EL (cell line): ENCODE data around the gene KLHDC8A.
A peak's percentile ranks its signal among the peaks of the same experiment; 100 is the strongest.

Experiments
- DNase-seq: peaks from one replicate; pipeline ENCODE4 v3.0.0-alpha.2; 2016

The KLHDC8A gene

GRCh38 chr1:205343431-205344065 lies 13.2 kb downstream of the KLHDC8A start:
- DNase-seq: no peak

GRCh38 chr1:205342986-205343385 lies 13.7 kb downstream of the KLHDC8A start:
- no peak for DNase-seq

- DNase-seq: no peak
These were observed 16.0 kb downstream of the KLHDC8A start for GRCh38 chr1:205340676-205341075.

- DNase-seq: no peak
These were observed 17.0 kb downstream of the KLHDC8A start for GRCh38 chr1:205339717-205340116.

GRCh38 chr1:205339197-205339702 lies 17.5 kb downstream of the KLHDC8A start:
- DNase-seq: no peak

GRCh38 chr1:205338011-205338410 lies 18.7 kb downstream of the KLHDC8A start:
- DNase-seq: no peak

GRCh38 chr1:205337481-205337880 lies 19.2 kb downstream of the KLHDC8A start:
- DNase-seq: no peak

- DNase-seq: peak; percentile 75
These were observed 21.0 kb downstream of the KLHDC8A start for GRCh38 chr1:205335692-205336091.

GRCh38 chr1:205332015-205332791 lies 24.5 kb downstream of the KLHDC8A start:
- DNase-seq: no peak

- no peak for DNase-seq
These were observed 26.6 kb downstream of the KLHDC8A start for GRCh38 chr1:205330150-205330549.

GRCh38 chr1:205329719-205330118 lies 27.0 kb downstream of the KLHDC8A start:
- DNase-seq: no peak

GRCh38 chr1:205328476-205328875 lies 28.2 kb downstream of the KLHDC8A start:
- peak; percentile 25 for DNase-seq

- peak; percentile 23 for DNase-seq
These were observed 29.8 kb downstream of the KLHDC8A start for GRCh38 chr1:205326812-205327466.

GRCh38 chr1:205325334-205325884 lies 31.3 kb downstream of the KLHDC8A start:
- DNase-seq: peak; percentile 80

GRCh38 chr1:205324781-205325180 lies 31.9 kb downstream of the KLHDC8A start:
- peak; percentile 73 for DNase-seq

GRCh38 chr1:205323794-205324193 lies 32.9 kb downstream of the KLHDC8A start:
- DNase-seq: no peak

- no peak for DNase-seq
These were observed 34.8 kb downstream of the KLHDC8A start for GRCh38 chr1:205321959-205322283.

GRCh38 chr1:205321162-205321958 lies 35.4 kb downstream of the KLHDC8A start, which contains the start of gene NUAK2:
NUAK2 (minus strand) TSS chr1:205321745; CDS start chr1:205321628, 117 bp downstream.
- DNase-seq: peak; percentile 94

GRCh38 chr1:205319081-205320018 lies 37.4 kb downstream of the KLHDC8A start:
- DNase-seq: peak; percentile 83

GRCh38 chr1:205318231-205318991 lies 38.3 kb downstream of the KLHDC8A start:
- peak; percentile 9 for DNase-seq
